Measurements from ENCODE around the gene ZNF749.
A peak's percentile ranks its signal among the peaks of the same experiment; 100 is the strongest.
"Not testable (repeated sequence)": the region's sequence is repeated elsewhere in the genome, so short reads cannot be mapped to it uniquely, and the experiment has no call there.

Gene ZNF749

GRCh38 chr19:57466489-57466888 is 31.4 kb downstream of the ZNF749 start:
- DNase-seq, result no peak

- no peak for DNase-seq
Observed at GRCh38 chr19:57473646-57474045, 38.5 kb downstream of the ZNF749 start.

- peak; percentile 87 for DNase-seq
Observed at GRCh38 chr19:57477191-57478008, 42.3 kb downstream of the ZNF749 start, which contains the start of gene ZNF772. TSS of gene ZNF772 (minus strand) at chr19:57477566. CDS start at chr19:57477309, 257 bp downstream.

GRCh38 chr19:57487477-57488298 is 52.6 kb downstream of the ZNF749 start, which contains the start of gene ZNF419:
TSS of gene ZNF419 (plus strand) at chr19:57487750. CDS start at chr19:57487951, 201 bp downstream.
- peak; percentile 95 for DNase-seq

- DNase-seq, result not testable (repeated sequence)
Observed at GRCh38 chr19:57488299-57488644, 53.1 kb downstream of the ZNF749 start.
